A673 (cell line): ENCODE results near the gene LACTBL1. TPM values are rescaled to one million over a fixed set of nuclear protein-coding genes. Genes with fewer than 3 reads are reported as not detected.

Experiments used
- BruUV-seq: library from RNA; stranded (reverse); fragments of 400-500 nt; replicated peaks from 2 replicates; lab custom pipeline; 2021; lab: Mats Ljungman, UMichigan
- CTCF ChIA-PET: fragments of 300-600 bp; sonication (Branson Sonifier 250); formaldehyde crosslinking; loops from one replicate; lab custom pipeline; 2022; ENCODE audit warnings: antibody characterized with exemption; lab: Charles Lee
- POLR2A ChIA-PET: fragments of 300-600 bp; sonication (Branson Sonifier 250); formaldehyde crosslinking; loops from one replicate; lab custom pipeline; 2022; ENCODE audit warnings: antibody characterized with exemption; ENCODE audit not compliant: low non-redundant PET; lab: Charles Lee
- DNase-seq: peaks from one replicate; pipeline ENCODE4 v3.0.0-alpha.2; 2015; ENCODE audit warnings: low spot score
- H3K27ac ChIP-seq: fragments of 200-600 bp; sonication (generic); 2 replicates; pipeline ENCODE4 v1.5.1; 2016; ENCODE audit warnings: mixed run types, low read depth, mild to moderate bottlenecking, mixed read lengths, antibody characterized with exemption, low read length; ENCODE audit not compliant: poor library complexity, severe bottlenecking
- H3K27me3 ChIP-seq: fragments of 200-600 bp; sonication (generic); replicated peaks from 2 replicates; pipeline ENCODE4 v1.6.1; 2017; ENCODE audit warnings: mixed run types, low read depth, mild to moderate bottlenecking, mixed read lengths, antibody characterized with exemption, low read length; ENCODE audit not compliant: insufficient read depth, poor library complexity
- H3K36me3 ChIP-seq: fragments of 200-600 bp; sonication (generic); 2 replicates; pipeline ENCODE4 v1.6.1; 2016; ENCODE audit warnings: mixed run types, mild to moderate bottlenecking, mixed read lengths, antibody characterized with exemption, low read length; ENCODE audit not compliant: insufficient read depth, poor library complexity, severe bottlenecking
- H3K4me1 ChIP-seq: fragments of 200-600 bp; sonication (generic); 2 replicates; pipeline ENCODE4 v1.6.1; 2017; ENCODE audit warnings: mixed run types, mild to moderate bottlenecking, mixed read lengths, antibody characterized with exemption, low read length; ENCODE audit not compliant: insufficient read depth, poor library complexity, severe bottlenecking
- H3K4me3 ChIP-seq: fragments of 200-600 bp; sonication (generic); 2 replicates; pipeline ENCODE4 v1.5.1; 2016; ENCODE audit warnings: low read depth, mixed run types, mild to moderate bottlenecking, mixed read lengths, low read length; ENCODE audit not compliant: poor library complexity, severe bottlenecking
- H3K9me3 ChIP-seq: fragments of 200-600 bp; sonication (generic); 2 replicates; pipeline ENCODE4 v1.6.1; 2016; ENCODE audit warnings: mixed run types, low read depth, mild to moderate bottlenecking, mixed read lengths, antibody characterized with exemption, low read length; ENCODE audit not compliant: poor library complexity, severe bottlenecking
- EZH2 ChIP-seq: fragments of 200-600 bp; sonication (generic); IDR thresholded peaks from 2 replicates; pipeline ENCODE4 v1.6.1; 2017; ENCODE audit warnings: borderline replicate concordance, low read depth, mild to moderate bottlenecking, mixed read lengths, antibody characterized with exemption, low read length; ENCODE audit not compliant: poor library complexity, severe bottlenecking
- intact Hi-C: fragments of 100-400 bp; cut with micrococcal nuclease; formaldehyde crosslinking; loops from one replicate; pipeline ENCODE4 v1.10.0; 2022; ENCODE audit not compliant: unreplicated experiment
- total RNA-seq: library from RNA; stranded (reverse); gene quantifications from 2 replicates; pipeline ENCODE4 v1.2.3, GENCODE V29; 2021
- TF ChIP-seq, protein P1 (sequence below): fragments of 300-800, 200-600 bp; sonication (generic); conservative IDR thresholded peaks from 2 replicates; pipeline ENCODE4 v1.5.1; 2017; ENCODE audit warnings: low read depth, mild to moderate bottlenecking, antibody characterized with exemption, low read length, moderate library complexity, mixed read lengths

LACTBL1 gene
- total RNA-seq, 1 experiment from 2014 or later = 0.24 TPM

DNA sequence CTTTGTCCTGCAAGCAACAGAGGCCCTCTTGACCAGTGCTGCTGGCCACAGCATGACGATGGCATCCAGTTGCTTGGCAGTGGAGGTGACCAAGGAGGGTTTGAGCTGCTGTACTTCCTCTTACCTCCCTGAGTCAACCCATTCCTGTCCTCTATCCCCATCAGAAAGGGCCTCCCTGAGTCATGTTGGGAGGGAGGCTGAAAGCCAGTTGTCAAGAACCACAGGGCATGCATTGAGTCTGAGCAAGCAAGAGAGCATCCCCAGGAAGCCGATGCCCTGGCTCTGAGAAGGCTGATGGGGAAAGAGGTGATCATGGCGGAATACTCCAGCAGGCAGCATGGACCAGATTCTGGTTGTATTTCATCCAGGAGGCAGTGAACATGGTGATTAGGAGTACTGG lies 69.6 kb downstream of the LACTBL1 start:
- TF ChIP-seq, protein P1, sequence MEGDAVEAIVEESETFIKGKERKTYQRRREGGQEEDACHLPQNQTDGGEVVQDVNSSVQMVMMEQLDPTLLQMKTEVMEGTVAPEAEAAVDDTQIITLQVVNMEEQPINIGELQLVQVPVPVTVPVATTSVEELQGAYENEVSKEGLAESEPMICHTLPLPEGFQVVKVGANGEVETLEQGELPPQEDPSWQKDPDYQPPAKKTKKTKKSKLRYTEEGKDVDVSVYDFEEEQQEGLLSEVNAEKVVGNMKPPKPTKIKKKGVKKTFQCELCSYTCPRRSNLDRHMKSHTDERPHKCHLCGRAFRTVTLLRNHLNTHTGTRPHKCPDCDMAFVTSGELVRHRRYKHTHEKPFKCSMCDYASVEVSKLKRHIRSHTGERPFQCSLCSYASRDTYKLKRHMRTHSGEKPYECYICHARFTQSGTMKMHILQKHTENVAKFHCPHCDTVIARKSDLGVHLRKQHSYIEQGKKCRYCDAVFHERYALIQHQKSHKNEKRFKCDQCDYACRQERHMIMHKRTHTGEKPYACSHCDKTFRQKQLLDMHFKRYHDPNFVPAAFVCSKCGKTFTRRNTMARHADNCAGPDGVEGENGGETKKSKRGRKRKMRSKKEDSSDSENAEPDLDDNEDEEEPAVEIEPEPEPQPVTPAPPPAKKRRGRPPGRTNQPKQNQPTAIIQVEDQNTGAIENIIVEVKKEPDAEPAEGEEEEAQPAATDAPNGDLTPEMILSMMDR = no peak
- TF ChIP-seq EZH2 = no peak
- Histone ChIP-seq H3K4me3 (no peak overlapping the region), H3K27me3 (no peaks in the 10 kb centered on the region), H3K27ac (no peak overlapping the region), H3K4me1 (no peaks in the 10 kb centered on the region), H3K36me3 (no peaks in the 10 kb centered on the region), H3K9me3 (no peaks in the 10 kb centered on the region)
- DNase-seq = no peak
- CTCF ChIA-PET = no interaction called here
- BruUV-seq = no TSS peak
- POLR2A ChIA-PET = no interaction called here
- intact Hi-C loops = no loop called here

Other genes with a start within 250 kb of the LACTBL1 start
- not detected in 2 replicates for gene TEX46, start 43.0 kb upstream of the LACTBL1 start, total RNA-seq
- gene KDM1A, start 46.6 kb upstream of the LACTBL1 start, total RNA-seq = 201 and 224 TPM in 2 replicates
- 32.6 and 34.9 TPM in 2 replicates for gene LUZP1, start 196.0 kb upstream of the LACTBL1 start, total RNA-seq
- 0.13 and 0.20 TPM in 2 replicates for gene HTR1D, start 244.6 kb upstream of the LACTBL1 start, total RNA-seq